HEK293T (cell line): Measurements from ENCODE around the gene DEFB131B.

ENCODE experiments used
- ARNT ChIP-seq: fragments of 450-650 bp; IDR thresholded peaks from 2 replicates; pipeline ENCODE4 v1.6.1; 2017; ENCODE audit warnings: mild to moderate bottlenecking
- FOXK2 ChIP-seq: fragments of 450-650 bp; IDR thresholded peaks from 2 replicates; pipeline ENCODE4 v1.6.1; 2016; ENCODE audit warnings: mild to moderate bottlenecking
- FOXM1 ChIP-seq: fragments of 450-650 bp; IDR thresholded peaks from 2 replicates; pipeline ENCODE4 v1.6.1; 2017; ENCODE audit warnings: mild to moderate bottlenecking, borderline replicate concordance
- HDGF ChIP-seq: fragments of 450-650 bp; IDR thresholded peaks from 2 replicates; pipeline ENCODE4 v1.6.1; 2017; ENCODE audit warnings: antibody characterized with exemption, borderline replicate concordance
- SUZ12 ChIP-seq: fragments of 450-650 bp; IDR thresholded peaks from 2 replicates; pipeline ENCODE4 v1.6.1; 2016; ENCODE audit warnings: mild to moderate bottlenecking
- TF ChIP-seq, protein P1 (sequence below): fragments of 450-650 bp; IDR thresholded peaks from 2 replicates; pipeline ENCODE4 v1.6.1; 2016

DNA sequence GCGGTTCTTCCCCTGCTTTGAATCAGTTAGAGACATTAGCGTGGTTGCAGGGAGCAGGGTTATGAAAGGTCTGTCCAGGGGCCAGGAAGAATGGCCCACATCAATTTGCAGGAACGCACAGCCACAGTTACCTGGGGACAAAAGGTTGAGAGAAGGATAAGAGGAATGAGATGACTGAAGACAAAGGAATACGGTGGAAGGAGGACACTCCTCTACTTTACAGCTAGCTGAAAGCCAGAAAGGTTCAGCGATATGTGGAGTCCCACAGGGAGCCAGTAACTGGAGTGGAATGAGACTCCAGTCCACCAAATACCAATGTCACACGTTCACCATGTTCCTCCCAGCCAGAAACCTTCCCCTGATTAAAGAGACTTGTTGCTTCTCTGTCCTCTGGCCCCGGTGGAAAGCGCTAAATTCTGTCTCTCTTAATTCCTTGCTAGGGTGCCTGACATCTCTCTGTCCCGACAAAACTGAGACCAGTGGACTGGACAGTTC, 39.4 kb downstream of the DEFB131B start:
- no peak for TF ChIP-seq FOXK2
- no peak for TF ChIP-seq SUZ12
- no peak for TF ChIP-seq ARNT
- no peak for TF ChIP-seq HDGF
- no peak for TF ChIP-seq FOXM1
- TF ChIP-seq, protein P1, sequence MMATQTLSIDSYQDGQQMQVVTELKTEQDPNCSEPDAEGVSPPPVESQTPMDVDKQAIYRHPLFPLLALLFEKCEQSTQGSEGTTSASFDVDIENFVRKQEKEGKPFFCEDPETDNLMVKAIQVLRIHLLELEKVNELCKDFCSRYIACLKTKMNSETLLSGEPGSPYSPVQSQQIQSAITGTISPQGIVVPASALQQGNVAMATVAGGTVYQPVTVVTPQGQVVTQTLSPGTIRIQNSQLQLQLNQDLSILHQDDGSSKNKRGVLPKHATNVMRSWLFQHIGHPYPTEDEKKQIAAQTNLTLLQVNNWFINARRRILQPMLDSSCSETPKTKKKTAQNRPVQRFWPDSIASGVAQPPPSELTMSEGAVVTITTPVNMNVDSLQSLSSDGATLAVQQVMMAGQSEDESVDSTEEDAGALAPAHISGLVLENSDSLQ: no peak
